Measurements from ENCODE around the gene HDAC9.

DNA sequence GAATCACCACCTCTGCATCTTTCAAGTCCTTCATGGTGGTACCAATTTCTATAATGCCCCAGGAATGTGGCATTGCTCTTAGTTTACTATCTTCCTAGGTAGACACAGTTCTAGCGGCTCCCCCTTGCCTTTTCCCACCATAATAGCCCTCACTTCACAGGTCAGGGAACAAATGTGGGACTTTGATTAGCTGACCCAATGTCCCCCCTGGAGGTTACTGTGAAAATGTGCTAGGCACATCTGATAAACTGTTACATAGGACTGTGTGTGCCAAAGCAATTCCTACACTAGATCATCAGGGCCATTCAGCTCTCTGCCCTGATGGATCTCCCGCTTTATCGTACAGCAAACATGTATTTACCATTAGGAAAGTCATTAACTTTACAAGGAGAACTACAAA is 527.9 kb downstream of the HDAC9 start:
- TF ChIP-seq, protein P1, sequence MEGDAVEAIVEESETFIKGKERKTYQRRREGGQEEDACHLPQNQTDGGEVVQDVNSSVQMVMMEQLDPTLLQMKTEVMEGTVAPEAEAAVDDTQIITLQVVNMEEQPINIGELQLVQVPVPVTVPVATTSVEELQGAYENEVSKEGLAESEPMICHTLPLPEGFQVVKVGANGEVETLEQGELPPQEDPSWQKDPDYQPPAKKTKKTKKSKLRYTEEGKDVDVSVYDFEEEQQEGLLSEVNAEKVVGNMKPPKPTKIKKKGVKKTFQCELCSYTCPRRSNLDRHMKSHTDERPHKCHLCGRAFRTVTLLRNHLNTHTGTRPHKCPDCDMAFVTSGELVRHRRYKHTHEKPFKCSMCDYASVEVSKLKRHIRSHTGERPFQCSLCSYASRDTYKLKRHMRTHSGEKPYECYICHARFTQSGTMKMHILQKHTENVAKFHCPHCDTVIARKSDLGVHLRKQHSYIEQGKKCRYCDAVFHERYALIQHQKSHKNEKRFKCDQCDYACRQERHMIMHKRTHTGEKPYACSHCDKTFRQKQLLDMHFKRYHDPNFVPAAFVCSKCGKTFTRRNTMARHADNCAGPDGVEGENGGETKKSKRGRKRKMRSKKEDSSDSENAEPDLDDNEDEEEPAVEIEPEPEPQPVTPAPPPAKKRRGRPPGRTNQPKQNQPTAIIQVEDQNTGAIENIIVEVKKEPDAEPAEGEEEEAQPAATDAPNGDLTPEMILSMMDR (IDR thresholded peaks at IDR 0.05; ENCODE audit: insufficient read depth, low read depth, low read length), result no peak
- TF ChIP-seq EZH2 (IDR thresholded peaks at IDR 0.05; ENCODE audit: insufficient read depth, low read length), result no peak

Measured in astrocyte (in vitro differentiated cells and primary cell).